Spleen (tissue), 11 donors: ENCODE results near the gene POLD2. TPM values are rescaled to one million over a fixed set of nuclear protein-coding genes. Genes with fewer than 3 reads are reported as not detected.
A peak's percentile ranks its signal among the peaks of the same experiment; 100 is the strongest.

Source experiments
- DNase-seq: peaks from one replicate; pipeline ENCODE4 v3.0.0-alpha.2; 2020
- H3K27ac ChIP-seq, 8 donors: fragments of 200-600 bp; sonication (generic) in 7 of 8; 1 replicate in 4 of 8; 2 replicates in 4 of 8; pipeline versions ENCODE4 v1.5.0 to v1.8.0; 2016 to 2021; ENCODE audit warnings: inconsistent platforms in 4 of 8, mild to moderate bottlenecking in 4 of 8, moderate library complexity in 1 of 8
- H3K27me3 ChIP-seq, 7 donors: fragments of 200-600 bp; sonication (generic) in 6 of 7; replicated peaks in 1 of 7; 1 replicate in 4 of 7; 2 replicates in 3 of 7; pipeline versions ENCODE4 v1.5.0 to v1.8.0; 2016 to 2021; ENCODE audit warnings: inconsistent platforms in 3 of 7, mild to moderate bottlenecking in 1 of 7
- H3K36me3 ChIP-seq, 6 donors: fragments of 200-600 bp; sonication (generic) in 5 of 6; 1 replicate in 4 of 6; 2 replicates in 2 of 6; pipeline versions ENCODE4 v1.5.0 to v1.8.0; 2016 to 2021; ENCODE audit warnings: inconsistent platforms in 2 of 6
- H3K4me1 ChIP-seq, 6 donors: fragments of 200-600 bp; sonication (generic) in 5 of 6; 1 replicate in 3 of 6; 2 replicates in 3 of 6; pipeline versions ENCODE4 v1.5.0 to v1.8.0; 2016 to 2021; ENCODE audit warnings: inconsistent platforms in 3 of 6
- H3K4me3 ChIP-seq, 8 donors: fragments of 200-600 bp; sonication (generic) in 7 of 8; 1 replicate in 4 of 8; 2 replicates in 4 of 8; pipeline versions ENCODE4 v1.5.0 to v1.8.0; 2016 to 2021; ENCODE audit warnings: inconsistent platforms in 4 of 8, mild to moderate bottlenecking in 4 of 8, moderate library complexity in 2 of 8
- H3K9me3 ChIP-seq, 8 donors: fragments of 200-600 bp; sonication (generic) in 7 of 8; 1 replicate in 4 of 8; 2 replicates in 4 of 8; pipeline versions ENCODE4 v1.5.0 to v1.8.0; 2016 to 2021; ENCODE audit warnings: inconsistent platforms in 4 of 8
- POLR2A ChIP-seq, 3 donors: fragments of 450-650 bp; IDR thresholded peaks; one replicate each; pipeline ENCODE4 v1.5.1; 2017; ENCODE audit warnings: antibody characterized with exemption in 3 of 3, mild to moderate bottlenecking in 1 of 3
- POLR2AphosphoS5 ChIP-seq, 3 donors: sonication (generic); formaldehyde crosslinking; IDR thresholded peaks; one replicate each; pipeline ENCODE4 v1.5.1; 2017; ENCODE audit warnings: antibody characterized with exemption in 3 of 3
- WGBS, 5 donors: extraction: QIAGEN DNeasy Blood & Tissue Kit in 3 of 5; methylation state at CpG; one replicate each; pipeline versions ENCODE4 v1.1.5 to v1.1.7; 2013 to 2018; 5-methylcytosine and 5-hydroxymethylcytosine counted together
- intact Hi-C: fragments of 100-400 bp; cut with DNase I; formaldehyde crosslinking; loops from one replicate; pipeline ENCODE4 v1.15.0; 2023; ENCODE audit warnings: low total_unique reads
- polyA plus RNA-seq, 3 donors: library from polyadenylated mRNA; stranded (reverse); fragments of 200-250 nt; gene quantifications; one replicate each; pipeline ENCODE4 v1.2.1, GENCODE V29; 2013
- total RNA-seq, 7 donors: library from RNA; depleted of rRNA in 3 of 7; stranded (reverse); fragments of >200 nt in 3 of 7; fragmentation: NEBNext Ultra II Directional in 4 of 7; extraction: Animal tissue kit (Norgen Biotek cat#: 25700) in 4 of 7; gene quantifications; one replicate each; pipeline versions ENCODE4 v1.1.0 to v1.2.1, GENCODE V29; 2016 to 2021
- TF ChIP-seq, protein P1 (sequence below), 11 experiments: fragments of 200-600 bp in 7 of 11; fragments of 450-650 bp in 4 of 11; sonication (generic) in 4 of 11; IDR thresholded peaks in 8 of 11; conservative IDR thresholded peaks in 3 of 11; 1 replicate in 7 of 11; 2 replicates in 4 of 11; pipeline versions ENCODE4 v1.4.0 to v1.8.0; 2016 to 2021; ENCODE audit warnings: antibody characterized with exemption in 11 of 11, inconsistent platforms in 4 of 11, mild to moderate bottlenecking in 1 of 11
- donor health status: healthy with polysubstance abuse.
- donor health status: DM: no; HTN: no; CAD: no; lungs with moderate emphysema.
- donor health status: DM: no; HTN: no; CAD: no.
- donor health status: Bipolar disorder and iron deficiency.
- donor health status: healthy.
- donor health status: DM: no; HTN: no; CAD: no.
- donor health status: DM: yes; HTN: yes; CAD: no.

The POLD2 gene
- total and polyA plus RNA-seq, 10 donors = 31.9 to 79.1 (median 49.3) TPM

DNA sequence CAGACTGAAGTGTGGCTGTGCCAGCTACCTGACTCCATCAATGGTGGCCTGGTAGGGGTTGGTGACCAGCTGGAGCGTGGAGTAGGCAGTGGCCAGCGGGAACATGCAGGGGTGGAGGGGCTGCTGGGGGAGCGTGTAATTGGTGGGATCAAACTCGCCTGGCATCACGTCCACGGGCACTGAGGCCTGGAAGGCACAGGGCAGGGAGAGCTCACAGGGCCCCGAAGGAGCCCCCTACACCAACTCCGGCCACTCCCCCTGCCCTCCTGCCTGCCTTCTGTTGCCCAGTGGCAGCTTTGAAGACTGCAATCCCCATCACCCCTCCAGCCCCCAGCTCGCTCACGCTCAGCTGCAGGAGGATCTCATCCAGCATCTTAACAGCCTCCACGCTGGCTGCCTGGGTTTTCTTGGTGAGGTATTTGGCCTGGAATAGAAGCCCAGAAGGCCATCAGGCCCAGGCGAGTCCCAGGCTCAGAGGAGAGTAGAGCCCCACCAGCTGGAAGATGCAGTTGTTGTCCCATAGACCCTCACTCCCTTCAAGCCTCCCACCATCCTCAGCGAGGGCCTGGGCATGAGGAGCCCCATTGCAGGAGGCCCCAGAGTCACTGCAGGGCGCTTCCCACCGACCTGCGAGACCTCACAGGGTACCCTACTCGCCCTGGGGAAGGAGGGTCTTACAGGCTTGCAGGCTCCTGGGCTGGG is 7.1 kb downstream of the POLD2 start:
- no peak for DNase-seq
- intact Hi-C loops = no loop called here
- WGBS, 5 donors = 84 to 97% (median 91%) methylated on average over 13 to 17 of the region's 17 CpGs
- no peak overlapping the region for H3K4me3 ChIP-seq
- H3K27ac ChIP-seq = no peak overlapping the region
- TF ChIP-seq POLR2AphosphoS5 (IDR thresholded peaks at IDR 0.05) (peak in 1 of 3 donors; percentile 37), POLR2A (IDR thresholded peaks at IDR 0.05) (no peak)
- TF ChIP-seq, protein P1, sequence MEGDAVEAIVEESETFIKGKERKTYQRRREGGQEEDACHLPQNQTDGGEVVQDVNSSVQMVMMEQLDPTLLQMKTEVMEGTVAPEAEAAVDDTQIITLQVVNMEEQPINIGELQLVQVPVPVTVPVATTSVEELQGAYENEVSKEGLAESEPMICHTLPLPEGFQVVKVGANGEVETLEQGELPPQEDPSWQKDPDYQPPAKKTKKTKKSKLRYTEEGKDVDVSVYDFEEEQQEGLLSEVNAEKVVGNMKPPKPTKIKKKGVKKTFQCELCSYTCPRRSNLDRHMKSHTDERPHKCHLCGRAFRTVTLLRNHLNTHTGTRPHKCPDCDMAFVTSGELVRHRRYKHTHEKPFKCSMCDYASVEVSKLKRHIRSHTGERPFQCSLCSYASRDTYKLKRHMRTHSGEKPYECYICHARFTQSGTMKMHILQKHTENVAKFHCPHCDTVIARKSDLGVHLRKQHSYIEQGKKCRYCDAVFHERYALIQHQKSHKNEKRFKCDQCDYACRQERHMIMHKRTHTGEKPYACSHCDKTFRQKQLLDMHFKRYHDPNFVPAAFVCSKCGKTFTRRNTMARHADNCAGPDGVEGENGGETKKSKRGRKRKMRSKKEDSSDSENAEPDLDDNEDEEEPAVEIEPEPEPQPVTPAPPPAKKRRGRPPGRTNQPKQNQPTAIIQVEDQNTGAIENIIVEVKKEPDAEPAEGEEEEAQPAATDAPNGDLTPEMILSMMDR (IDR thresholded peaks at IDR 0.05 in 8 of 11, conservative IDR thresholded peaks at IDR 0.05 in 3 of 11) = no peak
- no peaks in the 10 kb centered on the region for H3K9me3 ChIP-seq
- peaks cover 0 to 12% (median 0%) of the 10 kb centered on the region in 6 donors for H3K4me1 ChIP-seq
- peaks cover 0 to 100% (median 50%) of the 10 kb centered on the region in 6 donors for H3K36me3 ChIP-seq
- H3K27me3 ChIP-seq = no peaks in the 10 kb centered on the region

DNA sequence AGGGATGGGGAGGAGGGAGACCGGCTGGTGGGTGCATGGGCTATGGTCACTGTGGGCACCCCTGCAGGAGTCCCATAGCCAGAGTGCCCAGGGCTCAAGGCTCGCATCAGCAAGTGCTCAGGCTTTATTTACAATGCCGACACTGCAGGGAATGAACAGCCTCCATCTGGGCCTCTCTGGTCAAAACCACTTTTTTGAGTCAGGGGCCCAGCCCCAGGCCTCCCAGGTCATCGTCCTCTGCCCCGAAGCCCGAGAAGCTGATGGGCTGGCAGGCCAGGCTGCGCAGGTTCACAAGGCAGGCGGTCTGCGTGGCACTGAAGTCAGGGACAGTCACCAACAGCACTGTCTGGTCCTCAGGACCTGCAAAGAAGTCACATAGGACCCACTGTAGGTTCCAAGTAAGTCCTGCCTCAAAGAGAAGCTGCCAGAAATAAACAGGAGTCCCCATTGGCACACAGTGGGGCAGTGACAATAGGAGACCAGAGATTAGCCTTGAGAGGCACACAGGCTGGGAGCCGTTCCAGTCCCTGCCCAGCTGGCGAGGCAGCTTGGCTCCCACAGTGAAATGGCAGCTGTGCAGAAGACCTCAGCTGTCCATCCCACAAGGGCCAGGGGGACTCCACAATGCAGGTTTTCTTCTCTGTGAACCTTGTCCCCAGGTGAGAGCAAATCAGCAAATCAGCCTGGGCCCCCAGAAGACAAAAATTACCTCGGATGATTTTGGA is 8.6 kb downstream of the POLD2 start:
- Histone ChIP-seq H3K9me3 (no peaks in the 10 kb centered on the region), H3K36me3 (peaks cover 0 to 100% (median 53%) of the 10 kb centered on the region in 6 donors), H3K27me3 (no peaks in the 10 kb centered on the region), H3K4me1 (no peaks in the 10 kb centered on the region), H3K27ac (no peak overlapping the region), H3K4me3 (no peak overlapping the region)
- TF ChIP-seq, protein P1 (IDR thresholded peaks at IDR 0.05 in 8 of 11, conservative IDR thresholded peaks at IDR 0.05 in 3 of 11) = no peak
- TF ChIP-seq POLR2AphosphoS5 (IDR thresholded peaks at IDR 0.05) = peak in 1 of 3 donors; percentile 43
- DNase-seq = peak; percentile 51
- 76 to 88% (median 86%) methylated on average over 7 to 12 of the region's 12 CpGs for WGBS, 5 donors
- intact Hi-C loops = no loop called here

DNA sequence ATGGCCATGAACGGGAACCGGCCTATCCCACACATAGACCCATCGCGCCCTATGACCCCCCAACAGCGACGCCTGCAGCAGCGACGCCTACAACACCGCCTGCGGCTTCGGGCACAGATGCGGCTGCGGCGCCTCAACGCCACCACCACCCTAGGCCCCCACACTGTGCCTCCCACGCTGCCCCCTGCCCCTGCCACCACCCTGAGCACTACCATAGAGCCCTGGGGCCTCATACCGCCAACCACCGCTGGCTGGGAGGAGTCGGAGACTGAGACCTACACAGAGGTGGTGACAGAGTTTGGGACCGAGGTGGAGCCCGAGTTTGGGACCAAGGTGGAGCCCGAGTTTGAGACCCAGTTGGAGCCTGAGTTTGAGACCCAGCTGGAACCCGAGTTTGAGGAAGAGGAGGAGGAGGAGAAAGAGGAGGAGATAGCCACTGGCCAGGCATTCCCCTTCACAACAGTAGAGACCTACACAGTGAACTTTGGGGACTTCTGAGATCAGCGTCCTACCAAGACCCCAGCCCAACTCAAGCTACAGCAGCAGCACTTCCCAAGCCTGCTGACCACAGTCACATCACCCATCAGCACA is 9.5 kb downstream of the POLD2 start:
- H3K36me3 ChIP-seq = peaks cover 0 to 100% (median 58%) of the 10 kb centered on the region in 6 donors
- no peak for DNase-seq
- H3K4me1 ChIP-seq = no peaks in the 10 kb centered on the region
- intact Hi-C loops = no loop called here
- no peaks in the 10 kb centered on the region for H3K9me3 ChIP-seq
- no peak overlapping the region for H3K27ac ChIP-seq
- WGBS, 5 donors = 91 to 95% (median 94%) methylated on average over 20 to 24 of the region's 24 CpGs
- no peaks in the 10 kb centered on the region for H3K27me3 ChIP-seq
- TF ChIP-seq POLR2AphosphoS5 (IDR thresholded peaks at IDR 0.05) = peak in 1 of 3 donors; percentile 33
- no peak for TF ChIP-seq POLR2A (IDR thresholded peaks at IDR 0.05)
- H3K4me3 ChIP-seq = no peak overlapping the region

DNA sequence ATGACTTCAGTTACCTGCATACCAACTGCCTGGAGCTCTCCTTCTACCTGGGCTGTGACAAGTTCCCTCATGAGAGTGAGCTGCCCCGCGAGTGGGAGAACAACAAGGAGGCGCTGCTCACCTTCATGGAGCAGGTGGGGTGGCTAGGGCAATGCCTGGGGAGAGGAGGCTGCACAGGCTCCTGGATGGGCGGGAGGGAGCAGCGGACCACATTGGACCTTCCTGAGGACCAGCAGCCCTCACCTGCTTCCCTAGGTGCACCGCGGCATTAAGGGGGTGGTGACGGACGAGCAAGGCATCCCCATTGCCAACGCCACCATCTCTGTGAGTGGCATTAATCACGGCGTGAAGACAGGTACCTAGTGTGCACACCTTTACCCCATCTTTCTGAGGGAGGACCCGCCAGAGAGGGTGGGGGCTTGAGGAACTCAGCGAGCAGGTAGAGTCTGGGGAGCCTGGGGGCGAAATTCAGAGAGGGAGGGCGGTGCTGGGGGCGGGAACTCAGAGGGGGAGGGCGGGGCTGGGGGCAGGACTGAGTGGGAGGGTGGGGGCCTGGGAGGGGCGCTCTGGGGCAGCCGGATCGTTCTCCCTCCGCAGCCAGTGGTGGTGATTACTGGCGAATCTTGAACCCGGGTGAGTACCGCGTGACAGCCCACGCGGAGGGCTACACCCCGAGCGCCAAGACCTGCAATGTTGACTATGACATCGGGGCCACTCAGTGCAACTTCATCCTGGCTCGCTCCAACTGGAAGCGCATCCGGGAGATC is 10.2 kb downstream of the POLD2 start:
- peak; percentile 69 for DNase-seq
- TF ChIP-seq, protein P1 (IDR thresholded peaks at IDR 0.05 in 8 of 11, conservative IDR thresholded peaks at IDR 0.05 in 3 of 11) = no peak
- no peak for TF ChIP-seq POLR2A (IDR thresholded peaks at IDR 0.05)
- TF ChIP-seq POLR2AphosphoS5 (IDR thresholded peaks at IDR 0.05) = peak in 2 of 3 donors; percentile 1 to 6
- Histone ChIP-seq H3K4me3 (no peak overlapping the region), H3K4me1 (no peaks in the 10 kb centered on the region), H3K27me3 (no peaks in the 10 kb centered on the region), H3K36me3 (peaks cover 0 to 100% (median 57%) of the 10 kb centered on the region in 6 donors), H3K27ac (no peak overlapping the region), H3K9me3 (no peaks in the 10 kb centered on the region)
- intact Hi-C loops = no loop called here
- 89 to 96% (median 95%) methylated on average over 19 to 34 of the region's 34 CpGs for WGBS, 5 donors
